Neural progenitor cell (in vitro differentiated cells): ENCODE data around the gene BTRC. TPM values are rescaled to one million over a fixed set of nuclear protein-coding genes. Genes with fewer than 3 reads are reported as not detected.

Source experiments
- DNase-seq: peaks from one replicate; pipeline ENCODE4 v3.0.0-alpha.2; 2016; ENCODE audit warnings: low spot score
- H2AFZ ChIP-seq: fragments of 200-600 bp; sonication (generic); replicated peaks from 2 replicates; pipeline ENCODE4 v1.6.1; 2016; ENCODE audit warnings: antibody characterized with exemption
- H3F3A ChIP-seq: fragments of 200-600 bp; sonication (generic); 2 replicates; pipeline ENCODE4 v1.6.1; 2016; ENCODE audit warnings: antibody characterized with exemption, low read depth
- H3K27ac ChIP-seq: fragments of 200-600 bp; sonication (generic); 2 replicates; pipeline ENCODE4 v1.5.1; 2016; ENCODE audit warnings: mild to moderate bottlenecking
- H3K27me3 ChIP-seq: fragments of 200-600 bp; sonication (generic); 2 replicates; pipeline ENCODE4 v1.6.1; 2016; ENCODE audit warnings: mild to moderate bottlenecking, moderate library complexity
- H3K36me3 ChIP-seq: fragments of 200-600 bp; sonication (generic); 2 replicates; pipeline ENCODE4 v1.5.1; 2016
- H3K4me1 ChIP-seq: fragments of 200-600 bp; sonication (generic); 2 replicates; pipeline ENCODE4 v1.6.1; 2016; ENCODE audit warnings: mixed run types
- H3K4me2 ChIP-seq: fragments of 200-600 bp; sonication (generic); 2 replicates; pipeline ENCODE4 v1.6.1; 2016
- H3K4me3 ChIP-seq: fragments of 200-600 bp; sonication (generic); 2 replicates; pipeline ENCODE4 v1.5.1; 2016
- H3K79me2 ChIP-seq: fragments of 200-600 bp; sonication (generic); 2 replicates; pipeline ENCODE4 v1.6.1; 2016; ENCODE audit warnings: low read depth
- H3K9ac ChIP-seq: fragments of 200-600 bp; sonication (generic); 2 replicates; pipeline ENCODE4 v1.6.1; 2016
- H3K9me3 ChIP-seq: fragments of 200-600 bp; sonication (generic); 2 replicates; pipeline ENCODE4 v1.5.1; 2016; ENCODE audit warnings: low read depth
- H4K20me1 ChIP-seq: fragments of 200-600 bp; sonication (generic); 2 replicates; pipeline ENCODE4 v1.6.1; 2016; ENCODE audit warnings: low read depth
- H3K27ac Mint-ChIP-seq: 3 replicates; pipeline ENCODE4 v1.8.0; 2021; ENCODE audit warnings: mixed read lengths
- H3K27me3 Mint-ChIP-seq: 2 replicates; pipeline ENCODE4 v1.8.0; 2022; ENCODE audit warnings: low read depth, mild to moderate bottlenecking, inconsistent platforms, moderate library complexity, mixed read lengths; ENCODE audit not compliant: insufficient read depth
- H3K36me3 Mint-ChIP-seq: 3 replicates; pipeline ENCODE4 v1.8.0; 2021; ENCODE audit warnings: mixed read lengths
- H3K4me1 Mint-ChIP-seq: 3 replicates; pipeline ENCODE4 v1.8.0; 2021; ENCODE audit warnings: mixed read lengths
- H3K4me3 Mint-ChIP-seq: 3 replicates; pipeline ENCODE4 v1.8.0; 2021; ENCODE audit warnings: mild to moderate bottlenecking, moderate library complexity, mixed read lengths
- H3K9me3 Mint-ChIP-seq: 3 replicates; pipeline ENCODE4 v1.8.0; 2020; ENCODE audit warnings: mixed read lengths
- CTCF ChIP-seq: fragments of 200-600 bp; sonication (generic); IDR thresholded peaks from 2 replicates; pipeline ENCODE4 v1.5.1; 2017; ENCODE audit warnings: antibody characterized with exemption, mild to moderate bottlenecking
- EZH2 ChIP-seq: fragments of 200-600 bp; sonication (generic); IDR thresholded peaks from 2 replicates; pipeline ENCODE4 v1.6.1; 2017; ENCODE audit warnings: antibody characterized with exemption, mild to moderate bottlenecking, moderate library complexity
- EZH2phosphoT487 ChIP-seq: fragments of 200-600 bp; sonication (generic); IDR thresholded peaks from 2 replicates; pipeline ENCODE4 v1.6.1; 2017; ENCODE audit warnings: antibody characterized with exemption
- total RNA-seq: library from RNA; depleted of rRNA; stranded (reverse); fragments of >200 nt; gene quantifications from 2 replicates; pipeline ENCODE4 v1.2.3, GENCODE V29; 2015; ENCODE audit warnings: low replicate concordance

BTRC gene
- total RNA-seq, 1 donor from 2014 or later = 25.4 TPM

DNA sequence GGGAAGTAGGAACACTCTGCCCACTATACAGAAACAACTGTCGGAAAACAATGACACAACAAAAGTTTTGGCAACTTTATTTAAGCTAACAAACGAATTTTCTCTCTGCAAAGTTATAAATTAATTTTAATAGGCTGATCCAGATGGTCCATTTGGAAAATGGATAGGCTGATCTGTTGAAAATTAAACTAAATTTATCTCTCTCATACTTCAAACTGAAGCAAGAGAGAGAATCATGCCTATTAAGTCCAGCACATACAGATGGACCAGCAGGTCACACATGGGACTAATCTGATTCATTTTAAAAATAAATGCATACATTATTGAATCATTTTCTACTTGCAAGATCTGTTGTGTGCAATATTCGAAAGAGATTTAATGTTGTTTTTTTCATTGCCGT, 110.1 kb downstream of the BTRC start:
- no peak for TF ChIP-seq EZH2phosphoT487
- no peak for TF ChIP-seq EZH2
- no peak for TF ChIP-seq CTCF
- no peaks in the 10 kb centered on the region for H3K9me3 Mint-ChIP-seq
- H3F3A ChIP-seq = peaks cover 47% of the 10 kb centered on the region
- no peaks in the 10 kb centered on the region for H3K27me3 ChIP-seq
- no peak overlapping the region for H3K4me3 ChIP-seq
- H3K9ac ChIP-seq = no peak overlapping the region
- peaks cover 6% of the 10 kb centered on the region for H3K27me3 Mint-ChIP-seq
- H3K36me3 Mint-ChIP-seq = no peaks in the 10 kb centered on the region
- H3K36me3 ChIP-seq = no peaks in the 10 kb centered on the region
- no peak overlapping the region for H3K27ac Mint-ChIP-seq
- no peak overlapping the region for H2AFZ ChIP-seq
- no peak for DNase-seq
- no peaks in the 10 kb centered on the region for H3K9me3 ChIP-seq
- H4K20me1 ChIP-seq = peaks cover 26% of the 10 kb centered on the region
- no peak overlapping the region for H3K27ac ChIP-seq
- H3K79me2 ChIP-seq = no peaks in the 10 kb centered on the region
- peak overlapping the region; percentile 76 for H3K4me2 ChIP-seq
- H3K4me1 Mint-ChIP-seq = peaks cover 63% of the 10 kb centered on the region
- H3K4me3 Mint-ChIP-seq = no peak overlapping the region
- H3K4me1 ChIP-seq = peaks cover 86% of the 10 kb centered on the region

DNA sequence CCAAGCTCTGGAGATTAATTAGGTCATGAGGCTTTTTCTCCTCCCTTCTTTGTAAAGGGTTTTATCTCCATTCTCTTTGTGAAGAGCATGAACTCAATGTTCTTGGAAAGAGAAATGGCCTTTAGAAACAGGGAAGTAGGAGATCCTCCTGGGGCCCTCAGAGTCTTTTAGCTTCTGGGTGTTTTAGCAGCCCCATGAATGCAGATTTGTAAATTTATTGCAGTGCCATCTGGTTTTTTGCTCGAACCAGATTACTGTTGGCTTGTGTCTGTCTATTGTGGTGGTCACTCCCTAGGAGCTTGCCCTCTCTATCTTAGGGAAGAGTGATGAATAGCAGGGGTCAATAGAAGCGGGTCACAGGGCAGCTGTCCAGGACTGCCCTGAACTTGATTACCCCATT, 110.6 kb downstream of the BTRC start:
- peaks cover 26% of the 10 kb centered on the region for H4K20me1 ChIP-seq
- Mint-ChIP-seq H3K9me3 (no peaks in the 10 kb centered on the region), H3K27ac (no peak overlapping the region), H3K27me3 (peaks cover 6% of the 10 kb centered on the region), H3K36me3 (no peaks in the 10 kb centered on the region), H3K4me1 (peaks cover 59% of the 10 kb centered on the region), H3K4me3 (peak overlapping the region; percentile 16)
- no peak for TF ChIP-seq EZH2phosphoT487
- TF ChIP-seq EZH2 = no peak
- TF ChIP-seq CTCF = no peak
- no peaks in the 10 kb centered on the region for H3K36me3 ChIP-seq
- H3F3A ChIP-seq = peaks cover 44% of the 10 kb centered on the region
- H3K9me3 ChIP-seq = no peaks in the 10 kb centered on the region
- H3K27me3 ChIP-seq = no peaks in the 10 kb centered on the region
- no peak overlapping the region for H3K27ac ChIP-seq
- peak overlapping the region; percentile 7 for H3K4me3 ChIP-seq
- H2AFZ ChIP-seq = no peak overlapping the region
- H3K4me1 ChIP-seq = peaks cover 80% of the 10 kb centered on the region
- H3K79me2 ChIP-seq = no peaks in the 10 kb centered on the region
- no peak overlapping the region for H3K9ac ChIP-seq
- DNase-seq = peak; percentile 47
- H3K4me2 ChIP-seq = peak overlapping the region; percentile 76

GRCh38 chr10:101466016-101466912, 112.3 kb downstream of the BTRC start:
- H3K27ac Mint-ChIP-seq = peak overlapping the region; percentile 39
- H3K36me3 ChIP-seq = no peaks in the 10 kb centered on the region
- peaks cover 3% of the 10 kb centered on the region for H3K36me3 Mint-ChIP-seq
- H4K20me1 ChIP-seq = peaks cover 26% of the 10 kb centered on the region
- H2AFZ ChIP-seq = no peak overlapping the region
- no peaks in the 10 kb centered on the region for H3K9me3 ChIP-seq
- no peaks in the 10 kb centered on the region for H3K79me2 ChIP-seq
- H3K27ac ChIP-seq = peak overlapping the region; percentile 83
- peaks cover 8% of the 10 kb centered on the region for H3K27me3 Mint-ChIP-seq
- H3K4me3 ChIP-seq = peak overlapping the region; percentile 29
- peaks cover 43% of the 10 kb centered on the region for H3F3A ChIP-seq
- no peak for TF ChIP-seq CTCF
- peak; percentile 97 for TF ChIP-seq EZH2phosphoT487
- peak overlapping the region; percentile 76 for H3K4me2 ChIP-seq
- DNase-seq = peak; percentile 88
- H3K4me3 Mint-ChIP-seq = peak overlapping the region; percentile 58
- peaks cover 70% of the 10 kb centered on the region for H3K4me1 ChIP-seq
- H3K9ac ChIP-seq = no peak overlapping the region
- no peaks in the 10 kb centered on the region for H3K27me3 ChIP-seq
- peaks cover 55% of the 10 kb centered on the region for H3K4me1 Mint-ChIP-seq
- peaks cover 2% of the 10 kb centered on the region for H3K9me3 Mint-ChIP-seq
